ENCODE results near the gene ESRRA. TPM values are rescaled to one million over a fixed set of nuclear protein-coding genes. Genes with fewer than 3 reads are reported as not detected.

Gene ESRRA
- total RNA-seq, 1 donor from 2014 or later, result 52.7 TPM

DNA sequence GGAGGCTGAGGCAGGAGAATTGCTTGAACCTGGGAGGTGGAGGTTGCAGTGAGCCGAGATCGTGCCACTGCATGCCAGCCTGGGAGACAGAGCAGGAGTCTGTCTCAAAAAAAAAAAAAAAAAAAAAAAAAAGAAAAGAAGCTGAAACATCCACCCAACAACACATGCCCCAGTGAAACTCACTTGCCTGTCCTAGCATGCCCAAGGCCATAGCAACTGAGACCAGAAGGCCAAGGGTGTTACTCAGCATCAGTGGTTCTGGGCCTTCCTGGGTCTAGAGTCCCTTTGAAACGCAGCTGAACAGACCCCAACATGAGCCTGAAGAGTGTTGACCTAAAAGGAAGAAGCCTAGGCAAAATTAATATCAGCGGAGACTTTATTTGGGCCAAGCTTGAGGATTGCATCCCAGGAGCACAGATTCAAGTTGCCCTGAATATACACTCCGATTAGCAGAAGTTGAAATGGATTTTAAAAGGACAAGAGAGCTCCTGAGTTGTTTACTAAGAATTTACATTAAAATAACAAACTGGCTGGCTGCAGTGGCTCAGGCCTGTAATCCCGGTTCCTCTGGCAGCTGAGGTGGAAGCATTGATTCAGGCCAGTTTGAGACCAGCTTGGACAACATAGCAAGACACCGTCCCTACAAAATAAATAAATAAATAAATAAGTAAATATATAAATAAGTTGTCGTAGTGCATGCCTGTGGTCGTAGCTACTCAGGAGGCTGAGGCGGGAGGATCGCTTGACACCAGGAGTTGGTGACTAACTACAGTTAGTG, 19.6 kb downstream of the ESRRA start:
- intact Hi-C loops (cut with micrococcal nuclease), result no loop called here

DNA sequence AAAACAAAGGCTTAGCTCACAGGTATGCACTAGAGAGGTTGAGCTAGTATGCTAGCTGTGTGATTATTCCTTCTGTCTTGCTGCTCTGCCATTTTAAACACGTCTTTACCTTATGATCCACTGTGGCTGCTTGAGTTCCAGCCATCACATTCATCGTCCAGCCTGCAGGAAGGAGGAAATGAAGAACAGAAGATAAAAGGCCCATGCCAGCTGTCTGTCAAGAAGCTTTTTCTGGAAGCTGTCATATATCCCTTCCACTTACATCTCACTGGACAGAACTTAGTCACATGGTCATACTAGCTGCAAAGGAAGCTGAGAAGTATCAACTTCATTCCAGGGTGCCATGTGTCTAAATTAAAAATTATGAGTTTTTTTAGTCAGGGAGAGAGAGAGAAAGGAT, 22.1 kb downstream of the ESRRA start:
- intact Hi-C loops (cut with micrococcal nuclease), result no loop called here

DNA sequence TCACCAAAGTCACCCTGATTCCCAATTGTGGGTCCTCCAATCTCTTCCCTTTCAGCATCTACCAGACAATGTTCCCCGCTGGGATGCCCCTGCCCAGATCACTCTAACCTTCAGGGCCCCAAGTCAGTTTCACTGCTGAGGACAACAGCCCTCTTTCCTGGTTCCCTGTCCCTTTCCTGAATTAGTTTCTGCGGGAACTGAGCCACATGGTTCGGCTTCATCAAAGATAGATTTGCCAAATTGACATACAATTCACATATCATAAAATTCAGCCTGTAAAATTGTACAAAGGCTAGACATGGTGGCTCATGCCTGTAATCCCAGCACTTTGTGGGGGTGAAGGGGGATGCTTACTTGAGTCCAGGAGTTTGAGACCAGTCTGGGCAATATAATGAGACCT, 22.7 kb downstream of the ESRRA start:
- intact Hi-C loops (cut with micrococcal nuclease), result no loop called here

DNA sequence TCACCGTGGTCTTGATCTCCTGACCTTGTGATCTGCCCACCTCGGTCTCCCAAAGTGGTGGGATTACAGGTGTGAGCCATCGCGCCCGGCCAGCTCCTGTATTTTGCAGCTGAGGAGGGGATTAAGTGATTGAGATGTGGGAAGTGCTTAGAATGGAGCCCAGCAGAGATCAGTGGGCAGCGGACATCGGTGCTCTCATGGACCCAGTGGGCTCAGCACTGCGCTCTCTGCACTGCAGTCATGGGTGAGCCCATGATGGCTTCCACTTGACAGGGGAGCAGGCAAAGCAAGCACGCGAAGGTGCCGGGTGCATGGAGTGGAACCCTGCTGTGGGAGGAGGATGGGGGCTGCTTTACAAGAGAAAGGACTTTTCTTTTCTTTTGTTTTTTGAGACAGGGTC, 25.6 kb downstream of the ESRRA start:
- intact Hi-C loops (cut with micrococcal nuclease), result loop anchor here (1.0 kb wide), 1 partner anchor 13 kb away; the partner anchor contains the start of gene PRDX5

DNA sequence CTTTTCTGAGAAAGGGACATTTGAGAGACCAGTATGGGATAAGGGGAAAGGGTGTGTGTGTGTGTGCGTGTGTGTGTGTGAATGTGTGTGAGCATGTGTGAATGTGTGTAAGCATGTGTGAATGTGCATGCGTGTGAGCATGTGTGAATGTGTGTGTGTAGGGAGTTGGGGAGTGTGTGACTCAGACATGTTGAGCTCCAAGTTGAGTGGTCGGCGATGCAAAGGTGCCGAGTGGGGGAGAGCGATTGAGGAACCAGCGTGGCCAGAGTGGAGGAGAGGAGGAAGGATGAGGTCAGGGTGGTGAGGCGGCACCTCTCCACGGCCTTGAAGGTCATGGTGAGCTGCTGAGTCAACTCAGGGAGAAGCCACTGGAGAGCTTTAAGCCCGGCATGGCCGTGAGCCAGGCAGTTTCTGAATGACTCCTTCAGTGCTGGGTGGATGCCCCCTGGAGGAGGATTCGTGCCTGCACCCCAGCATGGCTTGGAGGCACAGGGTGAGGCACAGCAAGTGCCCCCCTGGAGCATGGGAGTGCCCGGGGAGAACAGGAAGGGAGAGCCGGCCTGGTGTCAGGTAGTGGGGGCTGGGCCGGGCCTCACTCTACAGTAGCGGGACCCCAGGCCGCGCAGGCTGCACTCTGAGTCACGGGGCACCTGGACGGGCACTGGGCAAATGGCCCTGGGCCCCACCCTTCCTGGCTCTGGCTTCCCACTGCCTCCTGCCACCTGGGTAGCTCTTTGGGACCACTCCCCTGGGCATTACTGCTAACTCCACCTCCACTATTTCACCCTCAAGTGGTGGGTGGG, 26.4 kb downstream of the ESRRA start:
- intact Hi-C loops (cut with micrococcal nuclease), result loop anchor here (1.0 kb wide), 1 partner anchor 13 kb away; the partner anchor contains the start of gene PRDX5

DNA sequence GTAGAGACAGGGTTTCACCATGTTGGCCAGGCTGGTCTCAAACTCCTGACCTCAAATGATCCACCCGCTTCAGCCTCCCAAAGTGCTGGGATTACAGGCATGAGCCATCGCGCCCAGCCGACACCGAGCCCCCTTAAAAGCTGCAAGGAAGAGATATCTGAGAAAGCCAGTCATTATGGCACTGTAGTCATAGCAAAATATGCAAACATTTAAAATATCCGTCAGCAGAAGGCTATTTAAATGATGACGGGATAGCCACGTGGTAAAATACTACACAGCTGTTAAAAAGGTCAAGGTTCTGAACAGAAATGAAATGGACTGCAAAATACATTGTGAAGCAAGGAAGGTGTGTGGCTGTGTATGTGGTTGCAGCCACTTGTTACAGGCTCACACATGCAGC, 28.2 kb downstream of the ESRRA start:
- intact Hi-C loops (cut with micrococcal nuclease), result no loop called here

DNA sequence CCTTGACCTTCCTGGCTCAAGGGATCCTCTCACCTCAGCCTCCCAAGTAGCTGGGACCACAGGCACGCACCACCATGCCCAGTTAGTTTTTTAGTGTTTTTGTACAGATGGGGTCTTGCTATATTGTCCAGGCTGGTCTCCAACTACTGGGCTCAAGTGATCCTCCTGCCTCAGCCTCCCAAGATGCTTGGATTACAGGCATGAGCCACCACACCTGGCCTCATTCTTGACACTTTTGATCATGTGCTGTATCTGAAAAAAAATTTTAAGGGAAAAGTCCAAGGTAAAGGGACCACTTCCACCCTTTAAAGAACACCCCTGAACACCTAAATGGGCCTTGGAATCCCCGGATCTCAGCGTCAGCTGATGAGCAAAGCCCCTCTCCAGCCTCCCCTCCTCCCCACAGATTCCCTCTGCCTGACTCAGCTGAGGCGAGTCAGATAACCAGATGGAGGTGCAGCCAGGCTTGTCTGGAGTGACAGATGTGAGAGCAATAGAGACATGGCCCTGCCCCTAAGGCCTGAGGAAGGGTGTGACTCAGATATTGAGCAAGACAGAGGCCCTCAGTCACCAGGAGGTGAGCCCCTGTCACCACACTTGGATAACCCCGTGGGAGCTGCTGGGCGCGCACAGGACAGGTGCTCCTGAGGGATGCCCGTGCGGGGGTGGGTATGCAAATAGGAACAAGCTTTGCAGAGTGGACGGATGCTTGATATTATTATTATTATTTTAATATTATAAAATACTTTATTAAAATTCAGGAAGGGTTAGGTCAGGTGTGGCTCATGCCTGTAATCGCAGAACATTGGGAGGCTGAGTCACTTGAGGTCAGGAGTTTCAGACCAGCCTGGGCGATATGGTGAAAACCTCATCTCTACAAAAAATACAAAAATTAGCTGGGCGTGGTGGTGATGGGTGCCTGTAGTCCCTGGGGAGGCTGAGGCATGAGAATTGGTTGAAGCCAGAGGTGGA, 29.7 kb downstream of the ESRRA start:
- intact Hi-C loops (cut with micrococcal nuclease), result no loop called here

DNA sequence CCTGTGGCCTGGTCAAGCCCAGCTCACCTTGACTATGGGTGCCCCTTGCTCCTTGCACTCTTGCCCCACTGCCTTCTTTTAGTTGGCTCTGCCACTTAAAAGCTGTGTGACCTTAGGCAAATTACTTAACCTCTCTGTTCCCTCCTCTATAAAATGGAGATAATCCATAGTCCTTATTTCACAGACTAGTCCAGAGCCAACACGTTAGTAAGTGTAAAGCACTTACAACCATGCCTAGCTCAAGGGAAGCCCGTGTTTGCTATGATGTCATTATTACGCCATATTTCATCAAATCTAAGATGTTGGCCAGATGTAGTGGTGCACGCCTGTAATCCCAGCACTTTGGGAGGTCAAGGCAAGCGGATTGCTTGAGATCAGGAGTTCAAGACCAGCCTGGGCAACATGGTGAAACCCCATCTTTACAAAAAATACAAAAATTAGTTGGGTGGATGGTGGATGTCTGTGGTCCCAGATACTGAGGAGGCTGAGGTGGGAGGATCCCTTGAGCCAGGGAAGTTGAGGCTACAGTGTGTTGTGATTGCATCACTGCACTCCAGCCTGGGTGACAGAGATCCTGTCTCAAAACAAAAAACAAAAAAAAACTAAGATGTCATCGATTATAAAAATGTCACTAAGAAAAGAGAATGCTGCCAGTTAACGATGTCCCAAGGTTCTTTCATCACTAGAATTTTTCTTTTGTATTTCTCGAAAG, 32.4 kb downstream of the ESRRA start:
- intact Hi-C loops (cut with micrococcal nuclease), result no loop called here

DNA sequence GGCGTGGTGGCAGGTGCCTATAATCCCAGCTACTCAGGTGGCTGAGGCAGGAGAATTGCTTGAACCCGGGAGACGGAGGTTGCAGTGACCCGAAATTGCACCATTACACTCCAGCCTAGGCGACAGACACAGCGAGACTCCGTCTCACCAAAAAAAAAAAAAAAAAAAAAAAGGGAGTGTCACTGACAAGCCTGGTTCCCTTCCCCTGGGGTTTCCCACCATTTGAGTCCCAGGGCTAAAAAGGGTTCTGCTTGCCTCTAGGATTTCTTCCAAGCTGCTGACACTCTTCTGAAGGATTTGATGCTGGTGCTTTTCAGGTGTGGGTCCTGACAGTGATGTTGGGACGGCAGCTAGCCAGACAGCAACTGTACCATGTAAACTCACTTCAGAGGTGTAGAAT, 33.4 kb downstream of the ESRRA start:
- intact Hi-C loops (cut with micrococcal nuclease), result no loop called here

DNA sequence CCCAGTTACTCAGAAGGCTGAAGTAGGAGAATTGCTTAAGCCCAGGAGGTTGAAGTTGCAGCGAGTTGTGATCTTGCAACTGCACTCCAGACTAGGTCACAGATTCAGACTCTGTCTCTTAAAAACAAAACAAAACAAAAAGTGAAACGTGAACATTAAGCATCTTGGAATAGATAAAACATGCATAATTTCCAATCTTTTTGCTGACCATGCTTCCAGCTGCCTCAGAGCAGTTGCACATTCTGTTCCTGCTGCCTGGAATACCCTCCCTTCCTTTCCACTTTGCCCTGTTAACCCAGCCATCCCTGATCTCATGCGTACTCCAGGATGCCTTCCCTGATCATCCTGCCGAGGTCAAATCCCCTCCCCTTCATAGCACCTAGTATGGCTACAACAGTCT, 34.0 kb downstream of the ESRRA start:
- intact Hi-C loops (cut with micrococcal nuclease), result no loop called here

DNA sequence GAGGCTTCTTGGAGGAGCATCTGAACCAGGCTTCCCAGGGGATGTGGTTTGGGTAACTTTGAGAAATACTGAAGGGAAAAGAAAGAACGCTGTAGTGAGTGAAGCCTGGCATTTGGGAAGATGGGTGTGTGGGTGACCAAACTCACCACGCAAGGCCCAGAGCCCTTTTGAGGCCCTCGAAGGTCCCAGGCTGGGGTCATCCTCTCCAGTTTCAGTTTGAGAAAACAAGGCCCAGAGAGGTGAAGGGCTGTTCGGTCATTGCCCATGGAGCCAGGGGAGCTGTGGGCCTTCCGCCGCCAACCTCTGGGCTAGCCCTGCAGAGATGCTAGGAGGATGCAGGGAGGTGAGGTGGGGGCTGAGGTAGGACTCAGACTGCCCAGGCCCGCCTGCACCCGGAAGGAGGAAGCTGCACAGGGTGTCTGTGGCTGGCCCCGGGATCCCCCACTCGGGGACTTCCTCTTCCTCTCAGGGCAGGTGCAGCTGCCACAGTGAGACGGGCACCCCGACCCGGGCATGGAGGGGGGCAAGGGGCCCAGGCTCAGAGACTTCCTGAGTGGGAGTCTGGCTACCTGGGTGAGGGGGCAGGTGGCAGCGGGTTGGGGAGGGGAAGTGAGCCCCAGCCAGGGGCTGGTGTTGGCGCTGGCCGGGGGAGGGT, 34.6 kb downstream of the ESRRA start, which contains the start of gene CCDC88B:
Gene CCDC88B, plus strand, starts transcription at position 451 of the 655 bp plus-strand sequence. Its CDS starts 63 bp downstream, at position 514.
- intact Hi-C loops (cut with micrococcal nuclease), result loop anchor here (1.0 to 2.0 kb wide), 4 partner anchors 22 to 99 kb away; partner anchors contain the start of genes ESRRA, FKBP2 and PRDX5

DNA sequence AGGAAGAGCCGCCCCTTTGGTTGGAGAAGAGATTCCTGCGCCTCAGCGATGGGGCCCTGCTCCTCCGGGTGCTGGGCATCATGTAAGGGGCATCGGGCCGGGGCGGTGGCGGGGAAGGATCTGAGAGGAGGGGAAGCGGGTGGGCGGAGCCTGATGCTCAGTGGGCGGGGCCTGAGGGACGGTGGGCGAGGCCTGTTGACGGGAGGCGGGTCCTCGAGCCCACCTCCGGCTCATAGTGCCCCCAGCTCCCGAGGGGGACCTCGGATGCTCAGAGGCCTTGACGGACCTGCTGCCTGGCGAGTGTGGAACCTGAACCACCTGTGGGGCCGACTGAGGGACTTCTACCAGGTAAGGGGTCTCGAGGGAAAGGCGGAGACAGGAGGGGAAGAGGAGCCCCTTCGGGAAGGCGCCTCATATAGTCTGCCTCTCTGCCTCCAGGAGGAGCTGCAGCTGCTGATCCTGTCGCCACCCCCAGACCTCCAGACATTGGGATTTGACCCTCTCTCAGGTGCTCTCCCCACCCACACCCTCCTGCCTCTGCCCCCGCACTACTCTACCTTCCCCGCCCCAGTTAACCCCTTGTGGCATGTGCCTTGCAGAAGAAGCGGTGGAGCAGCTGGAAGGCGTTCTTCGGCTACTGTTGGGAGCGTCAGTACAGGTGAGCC, 35.5 kb downstream of the ESRRA start:
- intact Hi-C loops (cut with micrococcal nuclease), result loop anchor here (1.0 to 2.0 kb wide), 4 partner anchors 23 to 100 kb away; partner anchors contain the start of genes ESRRA, FKBP2 and PRDX5

DNA sequence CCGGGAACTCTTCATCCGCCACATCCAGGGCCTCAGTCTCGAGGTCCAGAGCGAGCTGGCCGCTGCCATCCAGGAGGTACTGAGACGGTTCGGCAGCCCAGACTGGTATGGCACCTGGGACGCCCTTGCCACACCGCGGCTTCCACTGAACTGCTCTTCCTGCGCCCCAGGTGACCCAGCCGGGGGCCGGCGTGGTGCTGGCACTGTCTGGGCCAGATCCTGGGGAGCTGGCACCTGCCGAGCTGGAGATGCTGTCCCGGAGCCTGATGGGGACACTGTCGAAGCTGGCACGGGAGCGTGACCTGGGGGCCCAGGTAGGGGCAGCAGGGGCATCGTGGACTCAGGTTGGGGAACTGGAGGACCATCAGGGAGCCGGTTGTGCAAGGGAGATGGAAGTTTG, 36.1 kb downstream of the ESRRA start:
- intact Hi-C loops (cut with micrococcal nuclease), result loop anchor here (2.0 kb wide), 2 partner anchors 73 to 101 kb away; partner anchors contain the start of gene FKBP2

DNA sequence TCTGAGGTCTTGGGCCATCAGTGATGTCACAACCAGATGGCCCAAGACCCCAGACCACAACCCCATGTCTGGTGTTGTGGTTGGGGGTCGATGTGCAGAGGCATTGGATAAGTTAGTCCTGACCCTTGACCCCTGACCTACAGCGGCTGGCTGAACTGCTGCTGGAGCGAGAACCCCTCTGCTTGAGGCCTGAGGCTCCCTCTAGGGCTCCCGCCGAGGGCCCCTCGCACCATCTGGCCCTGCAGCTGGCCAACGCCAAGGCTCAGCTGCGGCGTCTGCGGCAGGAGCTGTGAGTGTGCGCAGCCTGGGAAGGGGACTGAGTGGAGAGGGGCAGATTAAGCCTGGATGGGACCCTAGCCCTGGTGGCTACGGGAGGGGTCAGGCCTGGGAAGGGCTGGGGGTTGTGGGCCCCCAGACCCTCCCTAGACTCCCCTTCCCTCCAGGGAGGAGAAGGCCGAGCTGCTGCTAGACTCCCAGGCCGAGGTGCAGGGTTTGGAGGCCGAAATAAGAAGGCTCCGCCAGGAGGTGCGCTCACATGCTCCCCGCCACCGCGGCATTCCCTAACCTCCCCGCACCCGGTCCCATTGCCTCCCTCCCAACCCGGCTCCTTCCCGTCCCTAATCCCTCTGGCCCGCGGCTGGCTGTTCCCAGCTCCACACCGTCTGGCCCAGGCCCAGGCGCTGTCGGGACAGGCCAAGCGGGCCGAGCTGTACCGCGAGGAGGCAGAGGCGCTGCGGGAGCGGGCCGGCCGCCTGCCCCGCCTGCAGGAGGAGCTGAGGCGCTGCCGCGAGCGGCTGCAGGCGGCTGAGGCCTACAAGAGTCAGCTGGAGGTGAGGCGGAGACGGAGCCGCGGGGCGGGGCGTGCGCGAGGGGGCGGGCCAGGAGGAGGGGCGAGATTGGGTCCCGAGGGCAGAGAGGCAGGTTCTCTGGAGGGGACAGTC, 36.8 kb downstream of the ESRRA start:
- intact Hi-C loops (cut with micrococcal nuclease), result loop anchor here (1.0 to 2.0 kb wide), 4 partner anchors 17 to 101 kb away; partner anchors contain the start of genes FKBP2, PPP1R14B and RPS6KA4

DNA sequence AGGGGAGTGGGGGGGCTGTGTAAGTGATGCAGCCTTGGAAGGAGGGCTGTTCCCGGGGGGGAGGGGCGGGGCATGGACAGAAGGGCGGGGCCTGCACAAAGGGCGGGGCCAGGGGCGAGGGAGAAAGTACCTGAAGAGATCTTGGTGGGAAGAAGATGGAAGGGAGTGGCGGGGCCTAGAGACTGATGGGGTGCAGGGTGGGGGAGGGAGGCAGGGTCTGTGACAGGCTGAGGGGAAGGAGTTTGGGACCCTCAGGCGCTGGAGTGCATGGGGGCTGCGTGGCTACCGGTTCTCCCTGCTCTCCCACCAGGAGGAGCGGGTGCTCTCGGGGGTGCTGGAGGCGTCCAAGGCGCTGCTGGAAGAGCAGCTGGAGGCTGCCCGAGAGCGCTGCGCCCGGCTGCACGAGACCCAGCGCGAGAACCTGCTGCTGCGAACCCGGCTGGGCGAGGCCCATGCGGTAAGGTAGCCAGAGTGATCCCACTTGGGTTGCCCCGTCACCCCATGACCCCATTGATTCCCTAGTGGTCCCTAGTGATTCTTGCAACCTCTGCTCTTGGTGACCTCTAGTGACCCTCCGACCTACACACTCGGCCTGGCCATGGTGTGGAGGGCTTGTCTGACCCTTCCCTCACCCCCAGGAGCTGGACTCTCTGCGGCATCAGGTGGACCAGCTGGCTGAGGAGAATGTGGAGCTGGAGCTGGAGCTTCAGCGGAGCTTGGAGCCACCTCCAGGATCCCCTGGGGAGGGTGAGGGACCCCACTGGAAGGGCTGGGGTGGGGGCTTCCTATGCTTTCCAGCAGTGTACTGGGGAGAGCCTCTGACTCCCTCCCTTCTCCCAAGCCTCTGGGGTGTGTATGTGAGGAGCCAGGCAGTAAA, 37.8 kb downstream of the ESRRA start:
- intact Hi-C loops (cut with micrococcal nuclease), result loop anchor here (1.0 to 2.0 kb wide), 2 partner anchors 16 to 96 kb away; partner anchors contain the start of genes PPP1R14B and RPS6KA4

DNA sequence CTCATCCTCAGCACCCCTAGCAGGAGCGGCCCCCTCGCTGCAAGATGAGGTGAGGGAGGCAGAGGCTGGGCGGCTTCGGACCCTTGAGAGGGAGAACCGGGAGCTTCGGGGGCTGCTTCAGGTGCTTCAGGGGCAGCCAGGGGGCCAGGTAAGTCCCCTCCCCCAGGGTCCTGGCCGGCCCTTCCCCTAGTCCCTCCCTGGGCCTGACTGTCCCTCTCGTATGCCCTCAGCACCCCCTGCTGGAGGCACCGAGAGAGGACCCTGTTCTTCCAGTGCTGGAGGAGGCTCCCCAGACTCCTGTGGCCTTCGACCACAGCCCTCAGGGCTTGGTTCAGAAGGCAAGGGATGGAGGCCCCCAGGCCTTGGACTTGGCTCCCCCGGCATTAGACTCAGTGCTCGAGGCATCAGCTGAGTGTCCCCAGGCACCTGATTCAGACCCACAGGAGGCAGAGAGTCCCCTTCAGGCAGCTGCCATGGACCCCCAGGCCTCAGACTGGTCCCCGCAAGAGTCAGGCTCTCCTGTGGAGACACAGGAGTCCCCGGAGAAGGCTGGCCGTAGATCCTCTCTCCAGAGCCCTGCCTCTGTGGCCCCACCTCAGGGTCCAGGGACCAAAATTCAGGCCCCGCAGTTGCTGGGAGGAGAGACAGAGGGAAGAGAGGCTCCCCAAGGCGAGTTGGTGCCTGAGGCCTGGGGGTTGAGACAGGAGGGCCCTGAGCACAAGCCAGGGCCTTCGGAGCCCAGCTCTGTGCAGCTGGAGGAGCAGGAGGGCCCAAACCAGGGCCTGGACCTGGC, 38.6 kb downstream of the ESRRA start:
- intact Hi-C loops (cut with micrococcal nuclease), result loop anchor here (2.0 kb wide), 1 partner anchor 97 kb away; the partner anchor contains the start of gene PPP1R14B
